Measurements from ENCODE around the gene GTF3A.

The GTF3A gene

DNA sequence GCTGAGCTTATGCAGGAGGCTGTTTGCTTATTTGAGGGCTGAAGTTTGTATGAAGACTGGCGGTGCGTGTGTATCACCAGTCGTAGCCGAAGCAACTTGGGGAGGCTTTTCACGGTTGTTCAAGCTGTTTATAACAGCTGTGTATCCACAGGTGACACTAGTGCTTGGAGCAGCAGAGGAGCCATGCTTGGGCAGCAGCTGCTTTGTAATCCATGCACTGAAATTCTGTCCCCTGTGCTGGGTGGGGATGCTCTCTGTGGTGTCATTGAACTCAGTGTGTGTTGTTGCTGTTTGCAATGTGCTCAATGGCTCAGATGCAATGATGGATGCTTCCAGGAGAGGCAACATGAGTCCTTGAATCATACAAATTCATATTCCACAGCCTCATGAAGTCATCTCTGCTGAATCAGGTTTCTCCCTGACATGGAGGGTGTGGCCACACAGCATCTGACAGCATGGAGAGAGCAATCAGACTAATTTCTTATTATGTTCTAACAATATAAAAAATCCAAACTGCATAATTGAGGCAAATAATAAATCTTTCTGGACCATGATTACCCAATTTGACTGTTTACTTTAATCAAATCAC is 18.8 kb upstream of the GTF3A start:
- Histone ChIP-seq H3K4me1 (ENCODE audit: control insufficient read depth, insufficient read depth, low read length) (peaks cover 12% of the 10 kb centered on the region), H3K4me3 (ENCODE audit: low read length in 2 of 2) (no peak overlapping the region), H3K27ac (ENCODE audit: low read length) (no peak overlapping the region), H3K9ac (ENCODE audit: low read length in 2 of 2) (no peak overlapping the region), H3K9me3 (ENCODE audit: control insufficient read depth in 2 of 2, low read length in 2 of 2) (no peaks in the 10 kb centered on the region), H3K27me3 (ENCODE audit: control insufficient read depth in 1 of 2, insufficient read depth in 2 of 2, low read length in 2 of 2) (no peaks in the 10 kb centered on the region), H3K36me3 (ENCODE audit: control insufficient read depth in 2 of 2, insufficient read depth in 2 of 2, low read length in 2 of 2) (no peaks in the 10 kb centered on the region)

GRCh38 chr13:27406178-27406939 is 18.1 kb upstream of the GTF3A start:
- Histone ChIP-seq H3K36me3 (ENCODE audit: control insufficient read depth in 2 of 2, insufficient read depth in 2 of 2, low read length in 2 of 2) (no peaks in the 10 kb centered on the region), H3K4me3 (ENCODE audit: low read length in 2 of 2) (no peak overlapping the region), H3K9me3 (ENCODE audit: control insufficient read depth in 2 of 2, low read length in 2 of 2) (no peaks in the 10 kb centered on the region), H3K27me3 (ENCODE audit: control insufficient read depth in 1 of 2, insufficient read depth in 2 of 2, low read length in 2 of 2) (no peaks in the 10 kb centered on the region), H3K9ac (ENCODE audit: low read length in 2 of 2) (no peak overlapping the region), H3K27ac (ENCODE audit: low read length) (no peak overlapping the region), H3K4me1 (ENCODE audit: control insufficient read depth, insufficient read depth, low read length) (peaks cover 12% of the 10 kb centered on the region)

- Histone ChIP-seq H3K27me3 (ENCODE audit: control insufficient read depth in 1 of 2, insufficient read depth in 2 of 2, low read length in 2 of 2) (no peaks in the 10 kb centered on the region), H3K4me3 (ENCODE audit: low read length in 2 of 2) (no peak overlapping the region), H3K36me3 (ENCODE audit: control insufficient read depth in 2 of 2, insufficient read depth in 2 of 2, low read length in 2 of 2) (no peaks in the 10 kb centered on the region), H3K9ac (ENCODE audit: low read length in 2 of 2) (no peak overlapping the region), H3K4me1 (ENCODE audit: control insufficient read depth, insufficient read depth, low read length) (peaks cover 8% of the 10 kb centered on the region), H3K27ac (ENCODE audit: low read length) (no peak overlapping the region), H3K9me3 (ENCODE audit: control insufficient read depth in 2 of 2, low read length in 2 of 2) (no peaks in the 10 kb centered on the region)
Observed at GRCh38 chr13:27408074-27408473, 16.3 kb upstream of the GTF3A start.

- no peaks in the 10 kb centered on the region for H3K4me1 ChIP-seq (ENCODE audit: control insufficient read depth, insufficient read depth, low read length)
- no peaks in the 10 kb centered on the region for H3K9me3 ChIP-seq (ENCODE audit: control insufficient read depth in 2 of 2, low read length in 2 of 2)
- no peak overlapping the region for H3K9ac ChIP-seq (ENCODE audit: low read length in 2 of 2)
- H3K27ac ChIP-seq (ENCODE audit: low read length): no peak overlapping the region
- H3K4me3 ChIP-seq (ENCODE audit: low read length in 2 of 2): no peak overlapping the region
- no peaks in the 10 kb centered on the region for H3K36me3 ChIP-seq (ENCODE audit: control insufficient read depth in 2 of 2, insufficient read depth in 2 of 2, low read length in 2 of 2)
- no peaks in the 10 kb centered on the region for H3K27me3 ChIP-seq (ENCODE audit: control insufficient read depth in 1 of 2, insufficient read depth in 2 of 2, low read length in 2 of 2)
Observed at GRCh38 chr13:27409013-27409412, 15.4 kb upstream of the GTF3A start.

- Histone ChIP-seq H3K9me3 (ENCODE audit: control insufficient read depth in 2 of 2, low read length in 2 of 2) (no peaks in the 10 kb centered on the region), H3K9ac (ENCODE audit: low read length in 2 of 2) (no peak overlapping the region), H3K36me3 (ENCODE audit: control insufficient read depth in 2 of 2, insufficient read depth in 2 of 2, low read length in 2 of 2) (no peaks in the 10 kb centered on the region), H3K27ac (ENCODE audit: low read length) (no peak overlapping the region), H3K4me3 (ENCODE audit: low read length in 2 of 2) (no peak overlapping the region), H3K4me1 (ENCODE audit: control insufficient read depth, insufficient read depth, low read length) (no peaks in the 10 kb centered on the region), H3K27me3 (ENCODE audit: control insufficient read depth in 1 of 2, insufficient read depth in 2 of 2, low read length in 2 of 2) (no peaks in the 10 kb centered on the region)
Observed at GRCh38 chr13:27411341-27411740, 13.1 kb upstream of the GTF3A start.

- Histone ChIP-seq H3K9ac (ENCODE audit: low read length in 2 of 2) (no peak overlapping the region), H3K27ac (ENCODE audit: low read length) (no peak overlapping the region), H3K4me3 (ENCODE audit: low read length in 2 of 2) (no peak overlapping the region)
Observed at GRCh38 chr13:27415116-27415515, 9.3 kb upstream of the GTF3A start.

DNA sequence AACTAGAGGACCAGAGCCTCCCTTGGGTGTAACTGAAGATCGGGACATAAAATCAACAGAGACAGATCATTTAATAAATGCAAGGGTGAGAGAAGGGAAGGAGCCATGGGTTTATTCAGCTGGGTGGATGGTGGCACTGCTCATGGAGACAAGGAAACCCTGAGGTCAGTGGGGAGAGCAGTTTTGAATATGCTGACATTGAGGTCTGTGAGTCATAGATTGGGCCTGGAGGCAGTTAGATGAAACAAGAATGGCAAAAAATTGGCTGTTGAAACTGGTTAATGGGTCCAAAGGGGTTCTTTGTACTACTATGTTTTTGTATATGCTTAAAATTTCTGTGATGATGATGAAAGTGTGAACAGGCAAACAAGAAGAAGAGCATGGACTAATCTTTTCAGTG is 5.1 kb upstream of the GTF3A start:
- H3K36me3 ChIP-seq (ENCODE audit: control insufficient read depth in 2 of 2, insufficient read depth in 2 of 2, low read length in 2 of 2): no peaks in the 10 kb centered on the region
- H3K27ac ChIP-seq (ENCODE audit: low read length): no peak overlapping the region
- H3K9ac ChIP-seq (ENCODE audit: low read length in 2 of 2): no peak overlapping the region

More at GRCh38 chr13:27415116-27415515, 9.3 kb upstream of the GTF3A start:
- Histone ChIP-seq H3K9me3 (ENCODE audit: control insufficient read depth in 2 of 2, low read length in 2 of 2) (no peaks in the 10 kb centered on the region), H3K36me3 (ENCODE audit: control insufficient read depth in 2 of 2, insufficient read depth in 2 of 2, low read length in 2 of 2) (no peaks in the 10 kb centered on the region), H3K27me3 (ENCODE audit: control insufficient read depth in 1 of 2, insufficient read depth in 2 of 2, low read length in 2 of 2) (peaks cover 0 to 3% of the 10 kb centered on the region in 2 donors), H3K4me1 (ENCODE audit: control insufficient read depth, insufficient read depth, low read length) (no peaks in the 10 kb centered on the region)

DNA sequence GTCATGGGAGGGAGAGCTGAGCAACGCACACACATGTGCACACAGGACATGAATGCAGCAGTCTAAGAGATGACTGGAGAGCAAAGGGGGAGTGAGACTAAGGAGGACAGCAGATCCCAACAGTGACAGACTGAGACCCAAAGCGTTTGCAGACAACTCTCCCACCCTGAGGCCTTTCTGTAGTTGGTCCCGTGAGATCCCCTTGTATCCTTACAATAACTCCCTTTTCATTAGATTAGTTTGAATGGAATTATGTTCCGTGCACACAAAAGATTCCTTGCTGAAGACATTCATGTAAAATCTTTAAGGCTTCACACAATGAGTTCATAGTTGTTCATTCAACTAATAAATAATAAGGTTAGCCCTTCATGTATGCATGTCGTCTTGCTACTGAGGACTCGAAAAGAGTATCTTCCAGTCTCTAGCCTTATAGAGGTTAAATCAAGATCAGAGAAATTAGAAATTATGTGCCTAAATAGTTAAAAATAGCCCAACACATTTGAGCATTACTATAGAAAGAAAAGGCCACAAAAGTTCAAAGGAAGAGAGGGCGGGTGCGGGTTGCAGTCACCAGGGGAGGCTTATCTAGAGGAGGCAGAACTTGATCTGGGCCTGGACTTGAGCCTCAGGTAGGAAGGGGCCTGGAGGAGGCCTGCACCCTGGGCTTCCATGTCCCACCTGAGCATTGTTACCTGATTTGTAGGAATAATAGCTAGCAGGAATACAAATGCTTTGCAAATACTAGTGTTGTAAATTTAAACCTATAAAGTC is 3.1 kb upstream of the GTF3A start:
- no peak overlapping the region for H3K9ac ChIP-seq (ENCODE audit: low read length in 2 of 2)
- H3K27ac ChIP-seq (ENCODE audit: low read length): no peak overlapping the region
- H3K27me3 ChIP-seq (ENCODE audit: control insufficient read depth in 1 of 2, insufficient read depth in 2 of 2, low read length in 2 of 2): peaks cover 0 to 3% of the 10 kb centered on the region in 2 donors
- H3K36me3 ChIP-seq (ENCODE audit: control insufficient read depth in 2 of 2, insufficient read depth in 2 of 2, low read length in 2 of 2): no peaks in the 10 kb centered on the region
- H3K9me3 ChIP-seq (ENCODE audit: control insufficient read depth in 2 of 2, low read length in 2 of 2): no peaks in the 10 kb centered on the region
- H3K4me1 ChIP-seq (ENCODE audit: control insufficient read depth, insufficient read depth, low read length): peaks cover 22% of the 10 kb centered on the region
- no peak overlapping the region for H3K4me3 ChIP-seq (ENCODE audit: low read length in 2 of 2)

More for the DNA sequence above, 5.1 kb upstream of the GTF3A start:
- peaks cover 0 to 3% of the 10 kb centered on the region in 2 donors for H3K27me3 ChIP-seq (ENCODE audit: control insufficient read depth in 1 of 2, insufficient read depth in 2 of 2, low read length in 2 of 2)
- H3K4me1 ChIP-seq (ENCODE audit: control insufficient read depth, insufficient read depth, low read length): peaks cover 5% of the 10 kb centered on the region
- H3K9me3 ChIP-seq (ENCODE audit: control insufficient read depth in 2 of 2, low read length in 2 of 2): no peaks in the 10 kb centered on the region
- no peak overlapping the region for H3K4me3 ChIP-seq (ENCODE audit: low read length in 2 of 2)

GRCh38 chr13:27423333-27423732 is 1.1 kb upstream of the GTF3A start:
- H3K4me3 ChIP-seq (ENCODE audit: low read length in 2 of 2): peak overlapping the region in 1 of 2 donors; percentile 94
- H3K4me1 ChIP-seq (ENCODE audit: control insufficient read depth, insufficient read depth, low read length): peaks cover 31% of the 10 kb centered on the region
- H3K27ac ChIP-seq (ENCODE audit: low read length): no peak overlapping the region
- H3K9ac ChIP-seq (ENCODE audit: low read length in 2 of 2): no peak overlapping the region
- H3K36me3 ChIP-seq (ENCODE audit: control insufficient read depth in 2 of 2, insufficient read depth in 2 of 2, low read length in 2 of 2): peaks cover 4% of the 10 kb centered on the region in 2 donors
- no peaks in the 10 kb centered on the region for H3K27me3 ChIP-seq (ENCODE audit: control insufficient read depth in 1 of 2, insufficient read depth in 2 of 2, low read length in 2 of 2)
- H3K9me3 ChIP-seq (ENCODE audit: control insufficient read depth in 2 of 2, low read length in 2 of 2): no peaks in the 10 kb centered on the region

- H3K27me3 ChIP-seq (ENCODE audit: control insufficient read depth in 1 of 2, insufficient read depth in 2 of 2, low read length in 2 of 2): no peaks in the 10 kb centered on the region
- peaks cover 11 to 13% of the 10 kb centered on the region in 2 donors for H3K36me3 ChIP-seq (ENCODE audit: control insufficient read depth in 2 of 2, insufficient read depth in 2 of 2, low read length in 2 of 2)
- H3K9ac ChIP-seq (ENCODE audit: low read length in 2 of 2): peak overlapping the region; percentile 81 to 84
- H3K27ac ChIP-seq (ENCODE audit: low read length): peak overlapping the region; percentile 69
- no peaks in the 10 kb centered on the region for H3K9me3 ChIP-seq (ENCODE audit: control insufficient read depth in 2 of 2, low read length in 2 of 2)
- H3K4me3 ChIP-seq (ENCODE audit: low read length in 2 of 2): peak overlapping the region; percentile 90 to 94
- peaks cover 31% of the 10 kb centered on the region for H3K4me1 ChIP-seq (ENCODE audit: control insufficient read depth, insufficient read depth, low read length)
Observed at GRCh38 chr13:27425158-27425917, 919 bp downstream of the GTF3A start.

All from stomach smooth muscle (tissue), 2 donors.